HCT116 (cell line): ENCODE measurements around the gene PSRC1. TPM values are rescaled to one million over a fixed set of nuclear protein-coding genes. Genes with fewer than 3 reads are reported as not detected.

Experiments
- ATAC-seq: fragments of 200-7000 bp; cut with Tn5 transposase; 2 replicates; pipeline ENCODE4 v1.9.1; 2020; ENCODE audit warnings: mild to moderate bottlenecking, moderate library complexity
- BruUV-seq: library from RNA; stranded (reverse); fragments of 400-500 nt; replicated peaks from 2 replicates; lab custom pipeline; 2021; lab: Mats Ljungman, UMichigan
- CTCF ChIA-PET: fragments of 300-600 bp; sonication (Branson Sonifier 250); formaldehyde crosslinking; loops from one replicate; lab custom pipeline; 2021; ENCODE audit warnings: antibody characterized with exemption; lab: Charles Lee
- POLR2A ChIA-PET: fragments of 300-600, 350-600 bp; sonication (Branson Sonifier 250); formaldehyde crosslinking; loops from one replicate; lab custom pipeline; 2021; ENCODE audit warnings: antibody characterized with exemption; lab: Charles Lee
- RAD21 ChIA-PET, 2 experiments: fragments of 300-600 bp; sonication (Branson Sonifier 250); formaldehyde crosslinking; loops; one replicate each; lab custom pipeline; 2023; ENCODE audit warnings: low total read pairs in 2 of 2; ENCODE audit not compliant: uncharacterized antibody in 2 of 2, unreplicated experiment in 2 of 2, low non-redundant PET in 1 of 2; lab: Charles Lee
- DNase-seq: peaks from one replicate; pipeline ENCODE4 v3.0.0-alpha.2; 2010; ENCODE audit warnings: low read depth, low spot score
- H2AFZ ChIP-seq: fragments of 200-600 bp; shearing (Covaris generic), sonication (generic); 2 replicates; pipeline ENCODE4 v1.6.1; 2017; ENCODE audit warnings: low read depth, mixed run types, mixed read lengths, antibody characterized with exemption, low read length; ENCODE audit not compliant: poor library complexity, severe bottlenecking
- H3K27ac ChIP-seq: 2 replicates; pipeline ENCODE4 v1.5.1; 2012; ENCODE audit warnings: low read depth, low read length
- H3K27me3 ChIP-seq: fragments of 200-600 bp; sonication (generic); 2 replicates; pipeline ENCODE4 v1.6.1; 2016; ENCODE audit warnings: mixed run types, low read length, mixed read lengths; ENCODE audit not compliant: insufficient read depth
- H3K36me3 ChIP-seq, 2 experiments: fragments of 200-500 bp in 1 of 2; fragments of 200-600 bp in 1 of 2; sonication (Bioruptor generic) in 1 of 2; sonication (generic) in 1 of 2; 2 replicates each; pipeline versions ENCODE4 v1.5.1 to v1.6.1; 2014 to 2016; ENCODE audit warnings: low read length in 2 of 2, inconsistent platforms in 1 of 2, mixed read lengths in 1 of 2, mixed run types in 1 of 2; ENCODE audit not compliant: insufficient read depth in 2 of 2, control insufficient read depth in 1 of 2
- H3K4me1 ChIP-seq, 2 experiments: fragments of 200-600 bp in 1 of 2; sonication (generic) in 1 of 2; 2 replicates each; pipeline versions ENCODE4 v1.5.1 to v1.6.1; 2012 to 2017; ENCODE audit warnings: low read length in 2 of 2, inconsistent platforms in 1 of 2, mild to moderate bottlenecking in 1 of 2, mixed read lengths in 1 of 2, mixed run types in 1 of 2, moderate library complexity in 1 of 2; ENCODE audit not compliant: insufficient read depth in 2 of 2, control insufficient read depth in 1 of 2
- H3K4me2 ChIP-seq: fragments of 200-600 bp; sonication (generic); 2 replicates; pipeline ENCODE4 v1.6.1; 2017; ENCODE audit warnings: mixed run types, low read length, mixed read lengths
- H3K4me3 ChIP-seq, 2 experiments: fragments of 200-600 bp in 1 of 2; sonication (generic) in 1 of 2; replicated peaks in 1 of 2; 2 replicates each; pipeline ENCODE4 v1.5.1; 2011 to 2016; ENCODE audit warnings: low read length in 2 of 2, control low read depth in 1 of 2, low read depth in 1 of 2, mild to moderate bottlenecking in 1 of 2, mixed read lengths in 1 of 2, mixed run types in 1 of 2
- H3K79me2 ChIP-seq: fragments of 200-600 bp; sonication (generic); 2 replicates; pipeline ENCODE4 v1.6.1; 2017; ENCODE audit warnings: mild to moderate bottlenecking, mixed run types, low read length, moderate library complexity, mixed read lengths; ENCODE audit not compliant: insufficient read depth
- H3K9ac ChIP-seq: fragments of 200-600 bp; sonication (generic); 2 replicates; pipeline ENCODE4 v1.6.1; 2016; ENCODE audit warnings: low read length, mixed read lengths
- H3K9me2 ChIP-seq: fragments of 200-600 bp; sonication (generic), shearing (Covaris generic); 2 replicates; pipeline ENCODE4 v1.6.1; 2017; ENCODE audit warnings: mixed run types, mild to moderate bottlenecking, moderate library complexity; ENCODE audit not compliant: insufficient read depth
- H3K9me3 ChIP-seq, 2 experiments: fragments of 200-500 bp in 1 of 2; fragments of 200-600 bp in 1 of 2; sonication (Bioruptor generic) in 1 of 2; sonication (generic) in 1 of 2; 2 replicates each; pipeline ENCODE4 v1.6.1; 2014 to 2017; ENCODE audit warnings: low read length in 2 of 2, mixed read lengths in 2 of 2, inconsistent platforms in 1 of 2, low read depth in 1 of 2, mild to moderate bottlenecking in 1 of 2, mixed run types in 1 of 2, moderate library complexity in 1 of 2; ENCODE audit not compliant: control insufficient read depth in 1 of 2, insufficient read depth in 1 of 2
- H4K20me1 ChIP-seq: fragments of 200-600 bp; sonication (generic), shearing (Covaris generic); 2 replicates; pipeline ENCODE4 v1.6.1; 2017; ENCODE audit warnings: mixed run types, mild to moderate bottlenecking, moderate library complexity; ENCODE audit not compliant: insufficient read depth
- CEBPB ChIP-seq: IDR thresholded peaks from 2 replicates; pipeline ENCODE4 v1.6.1; 2012; ENCODE audit warnings: low read depth
- ELF1 ChIP-seq: IDR thresholded peaks from 2 replicates; pipeline ENCODE4 v1.6.1; 2012; ENCODE audit warnings: low read depth, borderline replicate concordance
- EZH2phosphoT487 ChIP-seq: fragments of 200-600 bp; IDR thresholded peaks from 2 replicates; pipeline ENCODE4 v1.6.1; 2018; ENCODE audit warnings: antibody characterized with exemption, borderline replicate concordance
- POLR2A ChIP-seq: IDR thresholded peaks from 2 replicates; pipeline ENCODE4 v1.7.0; 2011; ENCODE audit warnings: borderline replicate concordance; ENCODE audit not compliant: insufficient read depth, insufficient read length; ENCODE audit errors: extremely low read depth
- SIN3A ChIP-seq: IDR thresholded peaks from 2 replicates; pipeline ENCODE4 v1.6.1; 2012; ENCODE audit warnings: low read depth
- SP1 ChIP-seq: IDR thresholded peaks from 2 replicates; pipeline ENCODE4 v1.6.1; 2012; ENCODE audit warnings: low read depth
- SRF ChIP-seq: IDR thresholded peaks from 2 replicates; pipeline ENCODE4 v1.6.1; 2012; ENCODE audit warnings: low read depth
- YY1 ChIP-seq: IDR thresholded peaks from 2 replicates; pipeline ENCODE4 v1.6.1; 2011; ENCODE audit warnings: low read length, low read depth, moderate library complexity, mild to moderate bottlenecking; ENCODE audit not compliant: insufficient replicate concordance; ENCODE audit errors: extremely low read depth
- ZFX ChIP-seq: fragments of 450-650 bp; IDR thresholded peaks from 2 replicates; pipeline ENCODE4 v1.6.1; 2017
- ZNF274 ChIP-seq: fragments of 200-500 bp; sonication (Bioruptor generic); IDR thresholded peaks from 2 replicates; pipeline ENCODE4 v1.6.1; 2014; ENCODE audit warnings: mild to moderate bottlenecking, low read depth, low read length, inconsistent platforms
- intact Hi-C: fragments of 100-400 bp; cut with micrococcal nuclease; formaldehyde crosslinking; loops from 2 replicates; pipeline ENCODE4 v1.10.0; 2022
- total RNA-seq: library from RNA; stranded (reverse); gene quantifications from one replicate; pipeline ENCODE4 v1.2.1, GENCODE V29; 2021; ENCODE audit not compliant: unreplicated experiment
- TF ChIP-seq, protein P1 (sequence below): IDR thresholded peaks from 2 replicates; pipeline ENCODE4 v1.6.1; 2011; ENCODE audit warnings: mild to moderate bottlenecking, low read length, moderate library complexity; ENCODE audit not compliant: insufficient replicate concordance; ENCODE audit errors: extremely low read depth
- TF ChIP-seq, protein P2 (sequence below): IDR thresholded peaks from 2 replicates; pipeline ENCODE4 v1.6.1; 2012

PSRC1 gene
- total RNA-seq, 1 experiment from 2014 or later = 44.8 TPM

- Histone ChIP-seq H4K20me1 (no peaks in the 10 kb centered on the region), H3K27ac (no peak overlapping the region), H3K9ac (no peak overlapping the region), H3K4me1 (peaks cover 6 to 18% of the 10 kb centered on the region in 2 experiments; a peak in 2 of 4 replicates), H3K79me2 (no peaks in the 10 kb centered on the region), H3K27me3 (no peaks in the 10 kb centered on the region), H3K4me2 (no peak overlapping the region), H3K4me3 (no peak overlapping the region), H3K9me2 (no peaks in the 10 kb centered on the region), H3K36me3 (peaks cover 30 to 32% of the 10 kb centered on the region in 2 experiments), H3K9me3 (no peaks in the 10 kb centered on the region), H2AFZ (no peak overlapping the region)
- CTCF ChIA-PET = interaction anchor here (1.1 to 2.3 kb wide), 3 partner anchors 11 to 37 kb away, joined by 3 to 10 read pairs (median 6); partner anchors contain the start of gene CELSR2
- intact Hi-C loops = no loop called here
- ATAC-seq = no peak
- RAD21 ChIA-PET = no interaction called here
- BruUV-seq = no TSS peak
- no peak for DNase-seq
- POLR2A ChIA-PET = no interaction called here
- TF ChIP-seq EZH2phosphoT487 = no peak
- no peak for TF ChIP-seq ZNF274
- no peak for TF ChIP-seq CEBPB
- TF ChIP-seq, protein P1, sequence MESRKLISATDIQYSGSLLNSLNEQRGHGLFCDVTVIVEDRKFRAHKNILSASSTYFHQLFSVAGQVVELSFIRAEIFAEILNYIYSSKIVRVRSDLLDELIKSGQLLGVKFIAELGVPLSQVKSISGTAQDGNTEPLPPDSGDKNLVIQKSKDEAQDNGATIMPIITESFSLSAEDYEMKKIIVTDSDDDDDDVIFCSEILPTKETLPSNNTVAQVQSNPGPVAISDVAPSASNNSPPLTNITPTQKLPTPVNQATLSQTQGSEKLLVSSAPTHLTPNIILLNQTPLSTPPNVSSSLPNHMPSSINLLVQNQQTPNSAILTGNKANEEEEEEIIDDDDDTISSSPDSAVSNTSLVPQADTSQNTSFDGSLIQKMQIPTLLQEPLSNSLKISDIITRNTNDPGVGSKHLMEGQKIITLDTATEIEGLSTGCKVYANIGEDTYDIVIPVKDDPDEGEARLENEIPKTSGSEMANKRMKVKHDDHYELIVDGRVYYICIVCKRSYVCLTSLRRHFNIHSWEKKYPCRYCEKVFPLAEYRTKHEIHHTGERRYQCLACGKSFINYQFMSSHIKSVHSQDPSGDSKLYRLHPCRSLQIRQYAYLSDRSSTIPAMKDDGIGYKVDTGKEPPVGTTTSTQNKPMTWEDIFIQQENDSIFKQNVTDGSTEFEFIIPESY = no peak
- no peak for TF ChIP-seq YY1
- TF ChIP-seq SIN3A = no peak
- TF ChIP-seq ZFX = no peak
- TF ChIP-seq, protein P2, sequence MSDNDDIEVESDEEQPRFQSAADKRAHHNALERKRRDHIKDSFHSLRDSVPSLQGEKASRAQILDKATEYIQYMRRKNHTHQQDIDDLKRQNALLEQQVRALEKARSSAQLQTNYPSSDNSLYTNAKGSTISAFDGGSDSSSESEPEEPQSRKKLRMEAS = no peak
- TF ChIP-seq SRF = no peak
- TF ChIP-seq SP1 = no peak
- no peak for TF ChIP-seq ELF1
- no peak for TF ChIP-seq POLR2A
These were observed 44.6 kb downstream of the PSRC1 start for GRCh38 chr1:109238382-109238781.
